A549 (cell line): ENCODE results near the gene IFNL3.

Experiments
- CBX8 ChIP-seq: fragments of 200-600 bp; sonication (generic); IDR thresholded peaks from 2 replicates; pipeline ENCODE4 v1.6.1; 2016
- ESRRA ChIP-seq: fragments of 150-350 bp; IDR thresholded peaks from 2 replicates; pipeline ENCODE4 v1.6.1; 2014; ENCODE audit warnings: mild to moderate bottlenecking, low read length, borderline replicate concordance
- JUN ChIP-seq, 2 experiments: fragments of >200 bp; sonication (Bioruptor Twin); formaldehyde crosslinking; IDR thresholded peaks; 2 replicates in 1 of 2; 3 replicates in 1 of 2; pipeline ENCODE4 v1.6.1; 2016 to 2017
- MAZ ChIP-seq: fragments of 150-350 bp; IDR thresholded peaks from 2 replicates; pipeline ENCODE4 v1.6.1; 2014; ENCODE audit warnings: antibody characterized with exemption, low read depth, low read length, borderline replicate concordance
- NFE2L2 ChIP-seq: fragments of 150-350 bp; conservative IDR thresholded peaks from 2 replicates; pipeline ENCODE4 v1.6.1; 2014; ENCODE audit warnings: low read length
- POLR2A ChIP-seq: IDR thresholded peaks from 2 replicates; pipeline ENCODE4 v1.6.1; 2012; ENCODE audit warnings: mild to moderate bottlenecking, low read length
- RAD21 ChIP-seq, 2 experiments: fragments of >200 bp in 1 of 2; sonication (Bioruptor Twin) in 1 of 2; formaldehyde crosslinking in 1 of 2; IDR thresholded peaks in 1 of 2; conservative IDR thresholded peaks in 1 of 2; 2 replicates in 1 of 2; 3 replicates in 1 of 2; pipeline ENCODE4 v1.6.1; 2012 to 2018; ENCODE audit warnings: inconsistent platforms in 1 of 2
- TF ChIP-seq, protein P1 (sequence below): fragments of >200 bp; sonication (Bioruptor Twin); formaldehyde crosslinking; IDR thresholded peaks from 3 replicates; pipeline ENCODE4 v1.5.1; 2016
- TF ChIP-seq, protein P2 (sequence below): fragments of 250-450 bp; sonication (Bioruptor Pico); IDR thresholded peaks from 2 replicates; pipeline ENCODE4 v1.5.0; 2021; ENCODE audit warnings: mild to moderate bottlenecking, moderate library complexity, borderline replicate concordance

DNA sequence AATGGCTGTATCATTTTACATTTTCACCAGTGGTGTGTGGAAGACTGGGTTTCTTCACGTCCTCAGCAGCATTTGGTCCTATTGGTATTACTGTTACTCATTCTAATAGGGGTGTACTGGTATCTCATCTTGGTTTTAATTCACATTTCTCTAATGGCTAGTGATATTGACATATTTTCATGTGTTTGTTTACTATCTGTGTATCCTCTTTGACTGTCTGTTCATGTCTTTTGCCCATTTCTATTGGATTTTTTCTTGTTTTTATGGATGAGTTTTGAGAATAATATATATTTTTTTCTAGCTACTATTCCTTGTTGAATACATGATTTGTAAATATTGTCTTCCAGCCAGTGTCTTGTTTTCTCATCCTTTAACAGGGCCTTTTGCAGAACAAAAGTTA is 37.2 kb upstream of the IFNL3 start:
- TF ChIP-seq POLR2A (no peak), CBX8 (no peak), NFE2L2 (no peak), JUN (IDR thresholded peaks at IDR 0.05) (no peak), RAD21 (conservative IDR thresholded peaks at IDR 0.05 in 1 of 2, IDR thresholded peaks at IDR 0.05 in 1 of 2) (no peak), MAZ (no peak), ESRRA (no peak)
- TF ChIP-seq, protein P1, sequence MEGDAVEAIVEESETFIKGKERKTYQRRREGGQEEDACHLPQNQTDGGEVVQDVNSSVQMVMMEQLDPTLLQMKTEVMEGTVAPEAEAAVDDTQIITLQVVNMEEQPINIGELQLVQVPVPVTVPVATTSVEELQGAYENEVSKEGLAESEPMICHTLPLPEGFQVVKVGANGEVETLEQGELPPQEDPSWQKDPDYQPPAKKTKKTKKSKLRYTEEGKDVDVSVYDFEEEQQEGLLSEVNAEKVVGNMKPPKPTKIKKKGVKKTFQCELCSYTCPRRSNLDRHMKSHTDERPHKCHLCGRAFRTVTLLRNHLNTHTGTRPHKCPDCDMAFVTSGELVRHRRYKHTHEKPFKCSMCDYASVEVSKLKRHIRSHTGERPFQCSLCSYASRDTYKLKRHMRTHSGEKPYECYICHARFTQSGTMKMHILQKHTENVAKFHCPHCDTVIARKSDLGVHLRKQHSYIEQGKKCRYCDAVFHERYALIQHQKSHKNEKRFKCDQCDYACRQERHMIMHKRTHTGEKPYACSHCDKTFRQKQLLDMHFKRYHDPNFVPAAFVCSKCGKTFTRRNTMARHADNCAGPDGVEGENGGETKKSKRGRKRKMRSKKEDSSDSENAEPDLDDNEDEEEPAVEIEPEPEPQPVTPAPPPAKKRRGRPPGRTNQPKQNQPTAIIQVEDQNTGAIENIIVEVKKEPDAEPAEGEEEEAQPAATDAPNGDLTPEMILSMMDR: no peak
- TF ChIP-seq, protein P2, sequence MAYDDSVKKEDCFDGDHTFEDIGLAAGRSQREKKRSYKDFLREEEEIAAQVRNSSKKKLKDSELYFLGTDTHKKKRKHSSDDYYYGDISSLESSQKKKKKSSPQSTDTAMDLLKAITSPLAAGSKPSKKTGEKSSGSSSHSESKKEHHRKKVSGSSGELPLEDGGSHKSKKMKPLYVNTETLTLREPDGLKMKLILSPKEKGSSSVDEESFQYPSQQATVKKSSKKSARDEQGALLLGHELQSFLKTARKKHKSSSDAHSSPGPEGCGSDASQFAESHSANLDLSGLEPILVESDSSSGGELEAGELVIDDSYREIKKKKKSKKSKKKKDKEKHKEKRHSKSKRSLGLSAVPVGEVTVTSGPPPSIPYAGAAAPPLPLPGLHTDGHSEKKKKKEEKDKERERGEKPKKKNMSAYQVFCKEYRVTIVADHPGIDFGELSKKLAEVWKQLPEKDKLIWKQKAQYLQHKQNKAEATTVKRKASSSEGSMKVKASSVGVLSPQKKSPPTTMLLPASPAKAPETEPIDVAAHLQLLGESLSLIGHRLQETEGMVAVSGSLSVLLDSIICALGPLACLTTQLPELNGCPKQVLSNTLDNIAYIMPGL: no peak
